Measurements from ENCODE around the gene CRY2.

Gene CRY2

DNA sequence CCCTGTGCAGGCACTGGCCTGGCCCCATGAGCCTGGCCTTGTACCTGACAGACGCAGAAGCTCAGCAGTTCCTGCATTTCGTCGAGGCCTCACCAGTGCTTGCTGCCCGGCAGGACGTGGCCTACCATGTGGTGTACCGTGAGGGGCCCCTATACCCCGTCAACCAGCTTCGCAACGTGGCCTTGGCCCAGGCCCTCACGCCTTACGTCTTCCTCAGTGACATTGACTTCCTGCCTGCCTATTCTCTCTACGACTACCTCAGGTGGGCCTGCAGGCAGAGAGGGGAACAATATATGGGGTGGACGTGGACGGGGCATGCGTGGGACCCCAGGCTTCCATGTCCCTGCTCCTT, 80.0 kb downstream of the CRY2 start:
- DNase-seq (ENCODE audit: insufficient read length, low spot score) (no peak), FAIRE-seq (no peak)

DNA sequence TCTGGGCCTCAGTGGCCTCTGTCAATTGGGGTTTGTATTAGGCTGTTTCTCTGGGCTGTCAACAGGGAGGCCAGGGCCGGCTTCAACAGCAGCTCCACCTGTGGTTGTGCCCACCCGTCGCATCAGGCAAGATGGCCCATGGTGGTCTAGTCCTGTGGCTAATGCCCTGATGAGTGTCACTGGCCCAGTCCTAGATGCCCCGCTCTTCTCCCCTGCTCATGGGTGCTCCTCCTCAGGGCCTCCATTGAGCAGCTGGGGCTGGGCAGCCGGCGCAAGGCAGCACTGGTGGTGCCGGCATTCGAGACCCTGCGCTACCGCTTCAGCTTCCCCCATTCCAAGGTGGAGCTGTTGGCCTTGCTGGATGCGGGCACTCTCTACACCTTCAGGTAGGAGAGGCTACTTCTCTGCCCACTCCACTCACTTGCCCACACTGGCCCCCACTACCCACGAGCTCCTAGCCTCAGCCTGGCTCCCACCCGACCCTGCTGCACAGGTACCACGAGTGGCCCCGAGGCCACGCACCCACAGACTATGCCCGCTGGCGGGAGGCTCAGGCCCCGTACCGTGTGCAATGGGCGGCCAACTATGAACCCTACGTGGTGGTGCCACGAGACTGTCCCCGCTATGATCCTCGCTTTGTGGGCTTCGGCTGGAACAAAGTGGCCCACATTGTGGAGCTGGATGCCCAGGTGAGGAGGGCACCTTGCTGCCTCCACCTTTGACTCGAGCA, 80.6 kb downstream of the CRY2 start:
- FAIRE-seq = no peak
- no peak for DNase-seq (ENCODE audit: insufficient read length, low spot score)

DNA sequence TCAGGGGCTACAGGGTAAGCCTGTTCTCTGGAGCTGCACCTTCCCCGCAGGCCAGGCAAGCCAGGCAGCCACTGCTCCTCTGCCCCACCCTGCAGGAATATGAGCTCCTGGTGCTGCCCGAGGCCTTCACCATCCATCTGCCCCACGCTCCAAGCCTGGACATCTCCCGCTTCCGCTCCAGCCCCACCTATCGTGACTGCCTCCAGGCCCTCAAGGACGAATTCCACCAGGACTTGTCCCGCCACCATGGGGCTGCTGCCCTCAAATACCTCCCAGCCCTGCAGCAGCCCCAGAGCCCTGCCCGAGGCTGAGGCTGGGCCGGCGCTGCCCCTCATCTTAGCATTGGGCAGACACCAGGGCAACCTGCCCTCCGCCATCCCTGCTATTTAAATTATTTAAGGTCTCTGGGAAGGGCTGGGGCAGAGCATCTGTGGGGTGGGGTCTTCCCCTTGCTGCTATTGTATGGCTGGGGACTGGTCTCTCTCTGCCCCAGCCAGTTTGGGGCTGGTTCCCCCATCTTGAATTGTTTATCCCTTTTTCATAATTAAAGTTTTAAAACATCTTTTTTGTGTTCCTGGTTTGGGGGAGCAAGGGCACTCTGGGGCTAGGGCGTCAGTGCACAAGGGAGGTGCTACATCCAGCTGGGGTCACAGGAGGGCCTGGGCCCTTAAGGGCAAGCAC, 81.4 kb downstream of the CRY2 start:
- DNase-seq (ENCODE audit: insufficient read length, low spot score) (no peak), FAIRE-seq (no peak)

DNA sequence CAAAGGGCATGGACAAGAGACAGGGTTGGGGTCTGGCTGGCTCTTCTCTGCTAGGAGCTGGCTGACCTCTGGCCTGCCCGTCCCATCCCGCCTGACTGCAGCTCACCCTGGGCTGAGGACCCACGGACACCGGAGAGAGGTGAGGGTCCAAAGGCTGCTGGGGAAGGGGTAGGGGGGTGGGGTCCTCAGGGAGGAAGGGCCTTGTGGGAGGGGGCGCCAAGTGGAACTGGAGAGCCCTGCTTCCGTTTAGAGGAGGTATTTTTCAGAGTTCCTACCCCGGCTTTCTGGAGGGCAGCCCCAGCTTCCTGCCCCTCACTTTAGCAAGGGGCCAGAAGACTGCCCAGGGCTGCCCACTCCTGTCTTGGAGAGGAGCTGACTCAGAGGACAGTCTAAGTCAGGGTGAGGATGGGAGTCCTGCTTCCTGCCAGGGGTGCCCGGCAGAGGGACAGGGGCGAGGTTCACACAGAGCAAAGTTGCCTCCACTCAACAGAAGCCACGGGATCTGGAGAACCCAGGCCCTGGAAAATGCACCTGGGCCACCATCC, 82.3 kb downstream of the CRY2 start:
- no peak for DNase-seq (ENCODE audit: insufficient read length, low spot score)
- no peak for FAIRE-seq

DNA sequence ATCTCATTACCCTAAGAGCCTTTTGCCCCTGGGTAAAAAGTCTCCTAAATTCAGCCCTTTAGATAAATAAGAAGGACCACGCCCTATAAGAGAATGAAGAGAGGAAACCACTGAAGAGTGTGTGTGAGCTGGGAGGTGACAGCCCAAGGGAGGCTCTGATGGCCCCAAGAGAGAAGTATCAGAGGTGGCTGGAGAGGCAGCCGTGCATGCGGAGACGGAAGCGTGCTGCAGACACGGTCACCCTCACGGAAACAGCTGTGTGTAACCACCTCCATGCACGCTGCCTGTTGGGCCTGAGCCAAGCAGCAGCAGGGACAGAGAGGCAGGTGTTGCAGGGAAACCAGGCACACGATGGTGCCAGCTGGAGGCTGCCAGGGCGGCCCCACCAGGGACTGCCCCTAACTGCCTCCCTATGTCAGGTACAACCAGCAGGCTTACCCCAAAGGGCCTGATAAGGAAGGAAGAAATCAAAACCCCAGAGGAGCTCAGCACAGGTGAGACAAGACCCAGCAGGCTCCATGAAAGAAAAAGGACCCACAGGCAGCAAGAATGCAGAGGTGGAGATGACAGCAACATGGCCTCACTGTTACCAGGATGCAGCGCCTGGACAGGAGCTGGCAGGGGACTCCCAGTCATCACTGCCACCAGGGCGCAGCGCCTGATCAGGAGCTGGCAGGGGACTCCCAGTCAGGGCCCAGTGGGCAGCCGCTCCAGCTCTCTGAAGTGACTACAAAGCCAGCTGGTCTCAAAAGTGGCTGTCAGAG, 82.9 kb downstream of the CRY2 start:
- peak; percentile 91 for DNase-seq (ENCODE audit: insufficient read length, low spot score)
- peak; percentile 96 for FAIRE-seq

DNA sequence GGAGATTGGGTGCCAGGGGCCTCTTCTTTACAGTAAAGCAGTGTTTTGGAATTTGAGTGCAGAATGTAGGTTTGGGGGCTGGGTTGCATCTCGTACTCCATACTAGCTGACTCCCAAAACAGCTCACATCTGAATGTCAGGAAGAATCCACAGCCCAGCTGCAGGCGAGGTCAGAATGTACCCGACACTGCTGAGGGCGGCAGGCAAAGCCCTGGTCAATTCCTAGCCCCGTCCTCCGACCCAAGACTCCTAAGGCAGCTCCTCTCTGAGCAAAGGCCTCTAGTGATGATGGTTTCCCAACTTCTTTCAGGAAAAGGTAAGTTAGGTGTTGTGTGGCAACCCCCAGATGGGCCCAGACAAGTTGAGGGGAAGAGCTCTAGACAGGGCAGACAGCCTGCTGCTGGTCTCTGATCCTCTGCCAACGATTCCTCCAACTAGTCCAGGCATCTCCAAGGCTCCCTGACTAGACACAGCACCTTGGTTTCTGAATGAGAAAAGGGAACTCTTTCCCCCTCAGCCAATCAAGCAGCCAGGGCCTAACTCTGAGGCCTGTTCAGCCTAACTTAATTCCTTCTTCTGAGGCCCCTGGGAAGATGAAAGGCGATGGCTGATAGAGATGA, 83.8 kb downstream of the CRY2 start:
- no peak for DNase-seq (ENCODE audit: insufficient read length, low spot score)
- FAIRE-seq = peak; percentile 37

DNA sequence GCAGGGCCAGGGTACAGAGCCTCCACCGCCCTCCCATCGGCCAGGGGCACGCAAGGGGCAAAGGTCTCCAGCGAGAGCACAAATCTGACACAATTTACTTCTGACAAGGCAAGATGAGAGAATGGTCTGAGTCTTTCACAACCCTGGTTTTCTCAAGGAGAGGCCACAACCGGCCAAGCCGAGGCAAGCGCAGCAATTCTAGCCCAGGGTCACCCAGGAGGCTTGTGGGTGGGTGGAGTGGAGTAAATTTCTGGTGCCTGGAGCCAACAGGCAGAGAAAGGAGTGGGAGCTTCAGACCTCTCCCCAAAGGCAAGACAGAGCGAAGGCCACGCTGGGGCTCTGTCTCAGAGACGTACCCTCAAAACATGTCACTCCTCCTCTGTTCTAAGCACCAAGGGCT, 84.5 kb downstream of the CRY2 start:
- DNase-seq (ENCODE audit: insufficient read length, low spot score) (no peak), FAIRE-seq (no peak)

DNA sequence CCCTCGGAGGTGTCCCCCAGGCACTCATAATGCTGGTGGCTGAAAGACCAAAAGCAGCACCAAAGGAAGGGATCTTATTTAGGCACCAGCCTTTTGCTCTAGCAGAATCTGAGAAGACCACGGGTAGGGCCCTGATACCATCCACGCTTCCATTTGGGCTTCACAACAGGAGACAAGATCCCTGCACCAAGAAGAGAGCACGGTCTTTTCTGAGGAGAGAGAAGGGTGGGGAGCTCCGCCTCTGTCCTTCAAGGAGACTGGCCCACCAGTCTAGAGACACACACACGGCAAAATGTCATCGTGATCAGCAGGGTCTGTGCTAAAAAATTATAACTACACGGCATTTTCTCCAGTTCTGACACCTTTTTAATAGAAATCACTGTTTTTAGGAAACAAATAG, 84.9 kb downstream of the CRY2 start:
- DNase-seq (ENCODE audit: insufficient read length, low spot score) (no peak), FAIRE-seq (no peak)
